NCI-H146 treated with DMSO at 0.1 percent for 48 hours (cell line): Measurements from ENCODE around the gene BCAR1.
"Not testable (repeated sequence)": the region's sequence is repeated elsewhere in the genome, so short reads cannot be mapped to it uniquely, and the experiment has no call there.

ENCODE experiments used
- DNase-seq: peaks from one replicate; lab custom pipeline; 2025; ENCODE audit not compliant: unreplicated experiment; lab: John Stamatoyannopoulos, UW

BCAR1 gene

DNA sequence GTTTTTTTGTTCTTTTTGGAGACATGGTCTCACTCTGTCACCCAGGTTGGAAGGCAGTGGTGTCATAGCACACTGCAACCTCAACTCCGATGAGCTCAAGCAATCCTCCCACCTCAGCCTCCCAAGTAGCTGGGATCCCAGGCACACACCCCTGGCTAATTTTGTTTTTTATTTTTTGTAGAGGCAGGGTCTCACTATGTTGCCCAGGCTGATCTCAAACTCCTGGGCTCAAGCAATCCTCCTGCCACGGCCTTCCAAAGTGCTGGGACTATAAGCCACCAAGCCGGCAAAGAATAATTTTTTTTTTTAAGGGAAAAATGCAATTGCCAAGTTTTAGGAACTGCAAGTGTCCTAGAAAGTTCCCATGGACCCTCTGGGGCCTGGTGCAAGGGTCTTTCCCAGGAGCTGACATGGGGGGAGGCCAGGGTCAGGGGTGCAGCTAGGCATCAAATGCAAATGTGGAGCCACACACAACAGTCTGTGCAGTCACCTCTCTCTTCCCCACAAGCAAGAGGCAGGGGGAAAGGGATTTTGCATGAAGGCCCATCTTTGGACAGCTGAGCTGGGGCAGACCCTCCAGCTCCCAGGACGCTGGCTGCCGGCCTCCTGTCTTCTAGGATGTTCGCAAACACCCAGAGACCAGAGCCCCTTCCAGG, 20.1 kb upstream of the BCAR1 start:
- no peak for DNase-seq

DNA sequence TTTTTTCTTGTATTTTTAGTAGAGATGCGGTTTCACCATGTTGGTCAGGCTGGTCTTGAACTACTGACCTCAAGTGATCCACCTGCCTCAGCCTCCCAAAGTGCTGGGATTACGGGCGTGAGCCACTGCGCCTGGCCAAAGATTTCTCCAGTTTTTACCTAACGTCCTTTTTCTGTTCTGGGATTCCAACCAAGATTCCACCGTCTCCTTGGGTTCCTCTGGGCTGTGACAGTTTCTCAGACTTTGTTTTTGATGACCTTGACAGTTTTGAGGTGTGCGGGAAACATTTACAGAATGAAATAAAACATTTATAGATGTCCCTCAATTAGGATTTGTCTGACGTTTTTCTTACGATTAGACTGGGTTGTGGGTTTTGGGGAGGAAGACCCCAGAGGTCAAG, 17.9 kb upstream of the BCAR1 start:
- DNase-seq, result not testable (repeated sequence)

DNA sequence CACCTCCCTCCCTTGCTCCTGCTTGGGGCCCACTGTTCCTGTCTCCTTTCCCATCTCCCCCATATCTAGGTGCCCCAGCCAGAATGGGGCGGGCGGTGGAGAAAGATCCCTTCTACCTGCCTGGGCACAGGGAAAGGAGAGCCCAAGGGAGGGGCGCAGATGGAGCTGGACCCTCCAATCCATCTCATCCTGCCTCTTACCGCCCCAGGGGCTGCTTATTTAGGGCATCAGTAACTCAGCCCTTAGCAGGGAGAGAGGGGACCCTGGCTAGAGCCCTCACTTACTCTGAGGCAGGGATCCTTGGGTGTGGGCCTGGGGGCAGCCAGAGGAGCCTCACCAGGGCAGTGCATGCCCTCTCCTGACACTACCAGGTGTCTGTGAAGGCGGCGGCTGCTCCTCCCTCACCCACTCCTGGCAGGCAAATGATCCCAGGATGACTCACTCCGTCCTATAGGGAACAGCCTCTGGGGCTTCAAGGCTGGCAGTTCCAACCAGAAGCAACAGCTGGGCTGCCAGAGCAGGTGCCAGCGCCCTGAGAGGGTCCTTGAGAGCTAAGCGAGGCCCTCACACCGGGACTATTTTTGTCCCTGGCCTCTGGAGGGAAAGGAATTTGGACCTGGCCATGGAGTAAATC, 16.3 kb upstream of the BCAR1 start:
- no peak for DNase-seq

GRCh38 chr16:75266738-75267630, 15.6 kb upstream of the BCAR1 start:
- DNase-seq, result no peak

DNA sequence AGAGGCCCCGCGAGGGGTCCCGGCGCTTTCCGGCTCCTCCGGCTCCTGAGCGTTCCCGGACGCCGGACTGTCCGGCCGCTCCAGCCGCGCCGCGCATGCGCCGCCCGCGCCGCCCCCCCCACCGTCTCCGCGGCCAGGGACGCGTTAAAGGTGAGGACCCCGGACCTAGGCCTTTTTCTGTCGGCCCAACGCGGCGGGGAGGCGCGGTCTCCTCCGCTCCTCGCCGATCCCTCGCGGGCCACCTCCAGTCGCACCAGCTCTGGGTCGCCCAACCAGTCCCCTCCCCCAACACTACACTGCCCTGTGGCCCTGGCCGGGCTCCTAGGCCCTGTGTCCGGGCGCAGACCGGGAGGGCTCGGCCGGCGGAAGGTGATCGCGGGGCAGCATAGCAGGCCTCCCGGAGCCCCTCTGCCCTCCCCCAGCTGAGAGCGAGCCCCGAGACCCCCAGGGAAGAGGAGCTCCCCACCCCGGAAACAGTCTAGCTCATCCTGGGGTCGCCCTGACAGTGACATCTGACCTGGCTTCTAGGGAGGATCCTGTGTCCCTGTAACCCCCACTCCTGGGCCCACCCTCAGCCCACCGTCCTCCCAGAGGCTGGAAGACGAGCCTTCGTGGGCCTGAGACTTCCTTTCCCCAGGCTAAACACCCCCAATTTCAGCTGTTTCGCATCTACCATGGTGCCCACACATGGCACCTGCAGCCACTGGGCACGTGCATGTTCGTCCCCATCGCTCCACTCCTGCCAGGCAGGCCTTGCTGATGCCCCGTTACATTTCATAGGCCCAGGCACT, 14.7 kb upstream of the BCAR1 start:
- DNase-seq, result peak; percentile 19

GRCh38 chr16:75264999-75265910, 13.8 kb upstream of the BCAR1 start:
- DNase-seq, result no peak

DNA sequence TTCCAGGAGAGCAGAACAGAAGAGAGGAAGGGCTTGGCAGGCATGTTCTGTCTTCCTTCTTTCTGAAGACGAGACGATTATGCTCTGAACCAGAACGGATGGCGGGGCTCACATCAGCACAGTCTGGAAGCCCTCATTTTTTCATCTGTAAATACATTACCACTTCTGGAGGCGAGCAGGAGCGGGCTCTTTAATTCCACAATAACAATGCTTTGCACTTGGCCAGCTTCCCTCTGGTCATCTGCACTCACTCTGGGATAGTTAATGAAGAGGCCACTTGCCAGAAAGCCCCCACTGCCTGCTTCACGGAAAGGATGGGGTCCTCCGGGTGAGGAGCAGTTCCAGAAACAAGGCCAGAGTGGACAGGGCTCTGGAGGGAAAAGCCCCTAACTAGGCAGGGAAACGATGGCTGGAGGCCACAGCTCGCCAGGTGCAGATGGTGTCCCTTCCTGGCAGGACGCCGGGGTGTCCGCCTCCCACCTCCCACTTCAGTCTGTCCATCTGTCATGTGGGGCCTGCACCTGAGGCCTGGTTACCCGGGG, 13.1 kb upstream of the BCAR1 start:
- DNase-seq, result no peak

DNA sequence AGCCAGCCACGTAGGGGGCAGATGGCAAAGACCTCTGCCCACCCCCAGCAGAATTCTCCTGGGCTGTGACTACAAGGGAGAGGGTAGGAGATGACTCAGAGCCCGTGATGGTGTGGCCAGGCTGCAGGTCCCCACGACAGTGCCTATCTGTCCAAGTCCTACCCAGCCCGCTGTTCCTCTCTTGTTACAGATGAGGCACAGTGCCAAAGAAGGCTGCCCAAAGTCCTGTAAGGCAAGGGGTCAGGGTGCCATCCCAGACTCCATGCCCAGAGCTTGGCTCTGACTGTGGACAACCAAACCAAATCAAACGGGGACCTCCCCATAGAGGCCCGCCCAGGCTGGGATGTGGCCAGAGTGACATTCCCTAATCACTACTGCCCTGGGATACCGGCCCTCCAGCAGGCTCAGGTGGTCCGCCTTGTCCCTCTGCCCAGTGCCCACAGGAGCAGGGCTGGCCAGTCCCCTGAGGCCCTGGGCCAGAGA, 12.6 kb upstream of the BCAR1 start:
- no peak for DNase-seq

DNA sequence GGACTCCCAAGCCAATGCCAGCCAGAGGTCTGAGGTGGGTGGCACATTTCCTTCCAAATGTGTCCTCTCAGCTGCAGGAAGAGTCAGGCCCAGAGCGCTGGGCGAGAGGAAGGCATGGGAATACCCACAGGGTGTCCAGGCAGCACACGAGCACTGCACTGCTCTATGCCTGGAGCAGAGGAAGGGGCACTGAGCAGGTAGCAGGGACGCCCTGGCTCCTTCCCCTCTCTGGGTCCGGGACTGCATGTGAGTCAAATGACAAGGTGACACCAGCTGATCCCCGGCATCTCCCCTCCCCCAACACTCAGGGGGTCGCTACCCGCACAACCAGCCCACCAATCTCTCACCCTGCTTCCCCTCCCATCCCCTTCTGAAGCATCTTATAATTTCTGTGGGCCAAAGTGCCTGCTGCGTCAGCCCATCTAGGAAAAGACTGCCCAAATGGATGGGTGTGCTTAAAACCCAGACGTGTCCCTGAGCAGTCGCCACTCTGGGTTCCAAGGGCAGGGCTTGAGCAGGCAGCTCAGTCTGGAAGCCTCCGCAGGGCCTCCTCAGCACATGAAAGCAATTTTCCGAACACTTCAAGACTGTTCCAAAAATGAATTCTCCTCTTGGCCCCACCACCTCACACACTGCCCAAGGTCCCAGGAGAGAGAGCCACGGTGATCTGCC, 12.0 kb upstream of the BCAR1 start:
- DNase-seq, result no peak

- DNase-seq, result no peak
Measured at GRCh38 chr16:75262800-75263127, 11.3 kb upstream of the BCAR1 start.

GRCh38 chr16:75262104-75262799, 10.8 kb upstream of the BCAR1 start:
- DNase-seq, result no peak

- DNase-seq, result no peak
Measured at GRCh38 chr16:75261590-75262078, 10.2 kb upstream of the BCAR1 start.

GRCh38 chr16:75260851-75261589, 9.6 kb upstream of the BCAR1 start:
- no peak for DNase-seq

DNA sequence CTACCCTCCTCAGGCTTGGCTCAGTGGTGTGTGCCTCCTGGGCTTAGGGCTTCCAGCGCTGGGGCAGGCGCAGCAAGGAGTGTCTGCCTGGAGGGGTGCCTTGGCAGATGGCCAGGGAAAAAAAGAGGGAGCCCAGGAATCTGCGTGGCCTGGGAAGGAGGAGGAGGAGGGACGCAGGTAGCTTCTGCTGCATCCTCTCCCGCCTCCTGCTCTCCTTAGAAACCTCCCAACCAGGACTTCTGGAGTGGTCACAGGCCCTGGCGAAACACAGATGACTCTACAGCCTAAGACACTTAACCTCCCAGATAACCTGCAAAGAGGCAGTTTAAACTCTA, 7.3 kb upstream of the BCAR1 start:
- DNase-seq, result no peak

DNA sequence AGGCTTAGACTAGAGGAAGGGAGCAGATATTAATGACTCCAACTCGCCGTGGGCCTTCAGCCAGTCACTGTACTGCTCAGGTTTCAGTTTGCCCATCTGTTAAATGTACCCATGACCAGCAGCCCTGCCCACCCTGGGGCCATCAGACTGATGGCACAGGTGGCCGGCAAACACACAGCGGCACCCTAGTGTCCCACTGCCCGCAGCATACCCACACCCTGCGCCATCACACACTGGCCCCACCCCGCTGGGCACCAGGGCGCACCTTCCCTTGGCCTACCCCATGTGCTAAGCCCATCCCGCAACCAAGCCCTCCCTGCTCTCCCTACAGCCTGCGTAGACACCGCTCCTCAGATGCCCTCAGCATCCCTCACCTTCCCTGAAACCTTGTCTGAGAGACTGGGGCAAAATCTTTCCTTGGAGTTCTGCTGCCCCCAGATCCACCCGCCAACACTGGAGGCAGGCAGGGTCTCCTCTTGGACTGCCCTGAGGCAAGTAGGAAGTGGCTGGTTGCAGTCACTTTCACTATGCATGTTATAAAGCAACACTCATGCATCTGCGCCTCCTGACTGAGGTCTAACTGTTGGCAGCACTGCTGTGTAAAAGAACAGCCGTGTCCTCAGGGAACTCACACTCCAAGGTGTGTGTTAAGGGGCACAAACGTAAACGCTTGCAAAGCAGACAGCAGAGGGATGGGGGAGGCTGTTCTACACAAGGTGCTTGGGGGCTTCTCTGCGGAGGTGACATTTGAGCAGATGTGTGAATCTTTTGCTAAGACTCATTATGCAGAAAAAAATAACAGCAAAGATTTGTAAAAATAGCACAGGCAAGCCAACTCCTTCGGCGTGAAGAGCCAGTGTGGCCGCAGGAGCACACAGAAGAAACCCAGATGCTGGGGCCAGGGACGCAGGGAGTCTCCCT, 6.7 kb upstream of the BCAR1 start:
- DNase-seq, result no peak

DNA sequence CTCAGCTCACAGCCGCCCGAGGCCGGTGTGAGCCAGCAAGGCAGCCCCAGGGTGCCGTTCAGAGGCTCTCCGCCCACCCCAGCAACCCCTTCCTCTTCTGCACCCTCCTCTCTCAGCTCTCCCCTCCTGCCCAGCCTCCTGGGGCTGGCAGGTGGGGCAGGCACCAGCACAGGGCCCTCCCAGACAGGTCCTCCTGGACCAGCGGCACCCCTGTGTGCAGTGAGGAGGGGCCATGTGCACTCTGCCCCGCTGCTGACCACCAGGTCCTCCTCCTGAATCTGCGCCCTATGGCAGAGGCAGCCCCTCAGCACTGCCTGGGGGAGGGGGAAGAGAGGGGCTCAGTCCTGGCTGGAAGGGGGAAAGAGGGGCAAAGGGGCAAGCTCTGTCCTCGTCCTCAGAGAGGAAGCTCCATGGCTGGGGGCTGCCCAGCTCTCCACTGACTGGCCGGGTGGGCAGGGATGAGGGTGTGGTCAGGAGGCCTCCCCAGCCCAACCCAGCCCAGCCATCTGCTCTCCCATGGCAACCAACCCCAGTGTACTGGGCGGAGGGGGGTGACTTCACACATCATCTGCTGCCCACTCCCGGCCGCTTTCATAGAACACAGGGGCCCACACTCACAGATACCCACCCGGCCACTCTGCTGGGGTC, 5.4 kb upstream of the BCAR1 start:
- DNase-seq, result peak; percentile 53
